ENCODE data around the gene DPYSL5.
"Not testable (repeated sequence)": the region's sequence is repeated elsewhere in the genome, so short reads cannot be mapped to it uniquely, and the experiment has no call there.

The DPYSL5 gene

GRCh38 chr2:26847655-26848335 lies at the start of gene DPYSL5:
Gene DPYSL5, plus strand, starts transcription at chr2:26848132. Its CDS starts 50,368 bp downstream, at chr2:26898500.
- no peak for DNase-seq (ENCODE audit: low spot score)

DNA sequence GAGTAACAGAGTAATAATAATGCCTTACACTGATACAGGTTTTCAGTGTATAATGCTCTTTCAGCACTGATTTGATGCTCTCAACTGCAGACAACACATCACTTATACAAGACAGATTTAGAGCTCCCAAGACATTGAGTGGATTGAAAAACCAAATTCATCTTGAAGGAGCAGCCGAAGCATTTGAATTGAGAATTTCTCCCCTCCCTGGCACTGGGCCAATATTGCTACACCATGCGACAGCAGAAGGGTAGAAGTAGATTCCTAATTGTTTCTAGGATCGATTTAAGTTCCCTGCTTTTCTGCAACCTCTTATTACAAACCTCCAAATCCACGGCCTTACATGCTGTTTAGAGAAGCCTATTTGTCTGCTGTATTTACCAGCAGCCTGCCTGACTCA lies 46.6 kb upstream of the DPYSL5 start:
- no peak for DNase-seq (ENCODE audit: low spot score)

DNA sequence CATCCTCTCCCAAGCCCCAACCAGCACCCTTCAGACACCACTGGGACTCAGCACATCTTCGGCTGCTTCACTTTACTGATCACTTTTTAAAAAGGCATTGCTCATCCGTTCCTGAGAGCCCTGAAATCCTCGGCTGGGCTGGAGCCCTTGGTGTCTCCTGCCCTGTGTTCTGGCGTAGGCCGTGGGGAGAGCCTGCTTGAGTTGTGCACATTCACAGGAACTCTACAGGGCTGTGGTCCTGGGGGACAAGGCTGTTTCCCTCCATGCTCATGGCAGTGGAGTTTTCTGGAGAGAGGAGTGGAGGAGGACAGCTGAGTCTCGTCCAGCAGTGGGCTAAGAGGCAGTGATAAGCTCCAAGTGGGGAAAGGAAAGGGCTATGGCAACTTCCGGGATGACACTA lies 46.1 kb upstream of the DPYSL5 start:
- no peak for DNase-seq (ENCODE audit: low spot score)

- DNase-seq (ENCODE audit: low spot score) = peak; percentile 60
Measured at GRCh38 chr2:26805241-26805676, 42.7 kb upstream of the DPYSL5 start.

GRCh38 chr2:26807788-26808460 lies 40.0 kb upstream of the DPYSL5 start:
- peak; percentile 40 for DNase-seq (ENCODE audit: low spot score)

DNA sequence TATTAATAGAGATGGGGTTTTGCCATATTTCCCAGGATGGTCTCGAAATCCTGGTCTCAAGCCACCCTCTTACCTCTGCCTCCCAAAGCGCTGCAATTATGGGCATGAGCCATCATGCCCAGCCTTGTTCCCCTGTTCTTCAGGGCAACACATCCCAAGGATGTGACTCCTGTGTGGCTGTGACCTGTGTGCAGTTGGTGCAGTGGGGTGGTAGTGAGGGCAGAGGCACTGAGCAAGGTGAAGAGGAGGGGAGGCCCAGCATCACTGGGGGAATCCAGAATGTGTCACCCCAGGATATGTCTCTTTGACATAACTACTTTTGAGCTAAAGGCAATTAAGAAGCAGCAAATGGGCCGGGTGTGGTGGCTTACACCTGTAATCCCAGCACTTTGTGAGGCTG lies 38.7 kb upstream of the DPYSL5 start:
- no peak for DNase-seq (ENCODE audit: low spot score)

DNA sequence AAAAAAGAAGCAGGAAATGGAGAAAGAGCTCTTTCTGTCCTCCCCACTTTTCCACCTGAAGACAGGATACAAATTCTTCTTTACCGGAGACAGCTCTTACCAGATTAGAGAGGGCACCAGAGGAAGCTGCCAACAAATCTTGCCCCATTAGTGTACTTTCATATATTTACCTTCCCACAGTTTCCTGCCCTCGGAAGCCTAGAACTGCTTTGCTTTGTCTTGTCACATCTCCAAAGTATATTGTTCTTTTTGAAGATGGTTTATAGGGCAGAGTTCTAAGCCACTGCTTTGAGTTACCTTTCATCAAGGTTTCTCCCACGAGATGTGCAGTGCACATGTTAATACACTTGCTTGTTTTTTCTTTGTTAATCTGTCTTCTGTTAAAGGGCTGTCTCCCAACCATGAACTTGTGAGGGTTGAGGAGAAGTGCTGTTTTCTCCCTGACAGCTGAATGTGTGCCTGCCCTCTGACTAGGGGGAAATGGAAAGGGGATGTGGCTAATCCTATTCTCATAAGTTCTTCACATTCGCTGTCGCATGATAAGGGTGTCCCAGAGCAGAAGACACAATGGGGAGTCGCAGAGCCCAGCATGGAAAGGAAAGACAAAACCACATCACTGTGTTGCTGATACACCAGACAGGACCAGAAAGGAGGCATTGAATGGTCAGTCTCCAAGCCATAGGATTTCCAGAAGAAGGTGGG lies 37.9 kb upstream of the DPYSL5 start:
- no peak for DNase-seq (ENCODE audit: low spot score)

DNA sequence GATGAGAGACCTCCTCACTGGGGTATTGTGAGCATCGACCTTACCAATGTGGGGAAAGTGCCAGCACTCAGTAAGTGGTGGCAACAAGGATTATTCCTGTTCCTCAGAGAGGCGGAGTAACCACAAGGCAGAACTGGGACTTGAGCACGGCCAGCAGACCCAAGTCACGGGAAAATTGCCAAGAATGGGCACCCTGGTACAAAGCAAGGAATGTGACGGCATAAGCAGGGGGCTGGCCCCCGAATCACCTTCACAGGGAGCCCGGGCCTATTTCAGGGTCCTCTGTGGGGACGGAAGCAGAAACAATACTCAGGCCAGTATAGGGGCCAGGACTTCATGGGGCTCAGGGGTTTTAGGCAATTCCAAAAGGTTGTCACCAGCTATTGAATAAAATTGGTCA lies 36.7 kb upstream of the DPYSL5 start:
- DNase-seq (ENCODE audit: low spot score) = no peak

GRCh38 chr2:26811791-26812694 lies 35.9 kb upstream of the DPYSL5 start:
- DNase-seq (ENCODE audit: low spot score) = no peak

DNA sequence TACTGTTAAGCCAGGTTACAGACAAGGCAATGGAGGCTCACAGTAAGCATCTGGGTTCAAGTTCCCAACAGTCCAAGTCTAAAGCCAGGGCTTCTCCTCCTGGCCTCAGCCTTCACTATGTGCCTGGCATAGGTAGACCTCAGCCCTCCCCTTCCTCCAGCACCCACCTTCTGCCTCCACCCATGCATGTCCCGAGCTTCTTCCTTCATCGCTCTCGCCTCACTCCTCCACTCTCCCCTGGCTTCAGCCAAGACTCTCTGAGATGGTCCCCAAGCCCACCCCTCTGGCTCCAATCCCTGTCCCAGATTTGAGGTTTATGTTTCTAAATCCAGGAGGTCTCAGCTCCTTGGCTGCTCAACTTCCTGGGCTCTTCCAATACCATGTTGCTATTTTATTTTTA lies 35.2 kb upstream of the DPYSL5 start:
- DNase-seq (ENCODE audit: low spot score) = no peak

GRCh38 chr2:26814072-26814765 lies 33.7 kb upstream of the DPYSL5 start:
- not testable (repeated sequence) for DNase-seq (ENCODE audit: low spot score)

DNA sequence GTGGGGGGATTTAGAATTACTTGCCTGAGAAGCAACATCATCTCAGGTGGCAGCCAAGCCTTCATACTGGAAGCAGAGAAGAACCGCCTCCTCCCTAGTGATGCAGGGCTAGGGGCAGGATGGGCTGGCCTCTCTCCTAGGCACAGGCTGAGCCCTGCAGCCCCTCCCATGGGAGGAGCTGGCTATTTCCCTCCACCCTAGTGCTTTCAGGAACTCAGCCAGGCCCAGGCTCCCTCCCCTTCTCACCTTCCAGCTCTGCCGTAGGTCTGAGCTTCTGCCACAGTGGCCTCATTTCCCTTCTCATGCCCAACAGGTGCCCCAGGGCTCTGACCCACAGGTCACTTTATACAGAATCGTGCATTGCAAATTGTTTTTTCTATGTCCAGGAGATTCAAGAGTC lies 31.0 kb upstream of the DPYSL5 start:
- no peak for DNase-seq (ENCODE audit: low spot score)

- no peak for DNase-seq (ENCODE audit: low spot score)
Measured at GRCh38 chr2:26818255-26818654, 29.7 kb upstream of the DPYSL5 start.

- DNase-seq (ENCODE audit: low spot score) = no peak
Measured at GRCh38 chr2:26818972-26819371, 29.0 kb upstream of the DPYSL5 start.

DNA sequence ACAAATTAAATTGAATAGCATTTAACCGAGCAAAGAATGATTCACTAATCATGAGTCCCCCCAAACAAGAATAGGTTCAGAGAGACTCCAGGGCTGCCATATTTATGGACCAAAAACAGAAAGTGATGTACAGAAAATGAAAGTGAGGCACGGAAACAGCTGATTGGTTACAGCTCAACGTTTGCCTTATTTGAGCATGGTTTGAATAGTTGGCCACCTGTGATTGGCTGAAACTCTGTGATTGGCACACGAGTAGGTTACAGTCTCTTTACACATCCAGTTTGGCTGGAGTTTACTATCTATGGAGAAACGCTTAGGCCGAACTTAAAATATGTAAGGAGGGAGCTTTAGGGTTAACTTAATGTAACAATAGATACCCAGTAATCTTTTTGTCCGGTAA lies 27.0 kb upstream of the DPYSL5 start:
- DNase-seq (ENCODE audit: low spot score) = no peak

DNA sequence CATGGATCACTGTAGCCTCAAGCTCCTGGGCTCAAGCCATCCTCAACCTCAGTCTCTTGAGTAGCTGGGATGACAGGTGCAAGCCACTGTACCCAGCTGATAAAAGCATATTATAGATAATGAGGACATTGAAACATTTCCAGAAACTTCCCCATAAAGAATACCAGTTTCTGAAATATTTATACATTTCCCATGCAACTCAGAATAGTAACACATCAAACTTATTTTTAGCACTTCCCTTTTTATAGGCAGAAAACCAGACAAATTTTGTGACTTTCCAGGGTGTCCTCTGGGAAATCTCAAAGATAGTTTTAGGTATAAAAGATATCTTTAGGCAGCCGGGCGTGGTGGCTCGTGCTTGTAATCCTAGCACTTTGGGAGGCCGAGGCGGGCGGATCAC lies 25.1 kb upstream of the DPYSL5 start:
- no peak for DNase-seq (ENCODE audit: low spot score)

GRCh38 chr2:26838121-26838906 lies 9.6 kb upstream of the DPYSL5 start:
- no peak for DNase-seq (ENCODE audit: low spot score)

DNA sequence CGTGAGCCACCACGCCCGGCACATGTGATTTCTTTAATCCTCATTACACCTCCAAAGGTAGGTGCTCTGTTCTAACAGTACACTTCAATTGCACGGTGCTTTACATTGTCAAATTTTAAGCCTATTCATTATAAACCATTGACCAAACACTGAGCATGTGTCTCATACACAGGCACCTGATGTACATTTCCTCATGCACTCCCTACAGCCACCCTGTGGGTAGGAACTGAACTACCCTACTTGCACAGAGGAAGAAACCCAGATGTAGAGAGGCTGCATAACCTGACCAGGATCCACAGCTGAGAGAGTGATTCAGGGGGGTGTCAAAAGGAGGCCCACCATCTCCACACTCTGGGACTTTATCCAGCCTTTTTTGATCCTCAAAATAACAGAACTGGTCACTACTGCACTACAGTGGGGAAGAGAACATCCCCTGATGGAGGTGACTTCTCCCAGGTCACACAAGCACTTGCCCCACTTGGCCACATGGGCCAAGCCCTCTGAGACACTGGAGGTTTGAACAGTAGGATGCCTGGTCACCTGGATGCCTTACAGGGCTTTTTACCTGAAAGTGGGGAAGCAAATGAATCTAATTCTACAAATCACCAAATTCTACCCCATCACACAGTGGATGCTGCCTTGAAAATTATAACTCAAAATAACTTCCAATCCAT lies 6.9 kb upstream of the DPYSL5 start:
- no peak for DNase-seq (ENCODE audit: low spot score)

GRCh38 chr2:26843041-26843440 lies 4.9 kb upstream of the DPYSL5 start:
- no peak for DNase-seq (ENCODE audit: low spot score)

GRCh38 chr2:26845021-26845420 lies 2.9 kb upstream of the DPYSL5 start:
- no peak for DNase-seq (ENCODE audit: low spot score)

All from AG20443 (cell line).